Measurements from ENCODE around the gene SGTA. TPM values are rescaled to one million over a fixed set of nuclear protein-coding genes. Genes with fewer than 3 reads are reported as not detected.

Gene SGTA
- total and polyA plus RNA-seq, 2 of the 4 experiments (the other 2 are of a cell fraction): 17.4 to 72.9 TPM

GRCh38 chr19:2805261-2805900, 22.3 kb upstream of the SGTA start:
- no peaks in the 10 kb centered on the region for H3K27me3 ChIP-seq (ENCODE audit: control insufficient read depth, insufficient read depth, low read length)
- H3K4me3 ChIP-seq (ENCODE audit: insufficient read depth, low read depth, low read length): no peak overlapping the region
- no peak overlapping the region for H2BK120ac ChIP-seq (ENCODE audit: low read depth, low read length)
- H4K8ac ChIP-seq (ENCODE audit: low read depth in 2 of 2, low read length in 2 of 2): no peak overlapping the region
- H3K36me3 ChIP-seq (ENCODE audit: control insufficient read depth, insufficient read depth, low read length): peaks cover 53% of the 10 kb centered on the region
- intact Hi-C loops (cut with micrococcal nuclease) (no loop called here), in situ Hi-C loops (cut with MboI; ENCODE audit: low sequenced_read_pairs) (no loop called here), dilution Hi-C loops (cut with HindIII; ENCODE audit: low sequenced_read_pairs, unreplicated experiment) (no loop called here)
- no peak overlapping the region for H3K4ac ChIP-seq (ENCODE audit: low read depth, low read length)
- CTCF ChIA-PET: no interaction called here
- no peak overlapping the region for H2BK15ac ChIP-seq (ENCODE audit: low read depth, low read length)
- H4K20me1 ChIP-seq (ENCODE audit: insufficient read depth, low read length): peaks cover 6% of the 10 kb centered on the region; the same call in 1 of the 2 replicates
- no TSS peak for BruUV-seq (replicated peaks)
- POLR2A ChIA-PET (ENCODE audit: unreplicated experiment): no interaction called here
- H3K18ac ChIP-seq (ENCODE audit: low read depth, low read length): no peak overlapping the region
- no peaks in the 10 kb centered on the region for H3K9me1 ChIP-seq (ENCODE audit: insufficient read depth, low read length)
- no peaks in the 10 kb centered on the region for H3K4me1 ChIP-seq (ENCODE audit: control insufficient read depth, insufficient read depth, low read length)
- H3K14ac ChIP-seq (replicated peaks; ENCODE audit: low read depth, low read length): no peak overlapping the region
- H3K9me3 ChIP-seq (ENCODE audit: control insufficient read depth, insufficient read depth, low read length): no peaks in the 10 kb centered on the region
- H2AFZ ChIP-seq (replicated peaks; ENCODE audit: low read length, poor library complexity): no peak overlapping the region
- TF ChIP-seq RCOR1 (IDR thresholded peaks at IDR 0.05; ENCODE audit: insufficient replicate concordance, low read length) (no peak), BHLHE40 (IDR thresholded peaks at IDR 0.05; ENCODE audit: low read depth, low read length) (no peak), MAFK (IDR thresholded peaks at IDR 0.05; ENCODE audit: low read depth, low read length) (no peak), POLR2A (IDR thresholded peaks at IDR 0.05; ENCODE audit: low read depth, low read length) (no peak), CTCF (conservative IDR thresholded peaks at IDR 0.05; ENCODE audit: low read depth, low read length) (no peak), FOS (IDR thresholded peaks at IDR 0.05; ENCODE audit: low read depth, low read length) (no peak), MAZ (IDR thresholded peaks at IDR 0.05; ENCODE audit: borderline replicate concordance, low read depth, low read length) (no peak), CEBPB (IDR thresholded peaks at IDR 0.05; ENCODE audit: low read depth, low read length) (no peak), RFX5 (IDR thresholded peaks at IDR 0.05; ENCODE audit: low read depth, low read length) (no peak), ELK1 (IDR thresholded peaks at IDR 0.05; ENCODE audit: borderline replicate concordance, low read depth, low read length) (no peak), NFE2L2 (IDR thresholded peaks at IDR 0.05; ENCODE audit: low read depth, low read length) (no peak), USF2 (IDR thresholded peaks at IDR 0.05; ENCODE audit: low read depth, low read length) (no peak), CHD1 (IDR thresholded peaks at IDR 0.05; ENCODE audit: low read depth, low read length) (no peak), SMC3 (IDR thresholded peaks at IDR 0.05; ENCODE audit: low read depth, low read length) (no peak), RAD21 (IDR thresholded peaks at IDR 0.05; ENCODE audit: low read length) (no peak), MXI1 (IDR thresholded peaks at IDR 0.05; ENCODE audit: borderline replicate concordance, low read depth, low read length) (no peak)
- no peak overlapping the region for H2AK5ac ChIP-seq (ENCODE audit: low read depth, low read length)
- no peak overlapping the region for H3K4me2 ChIP-seq (ENCODE audit: low read depth, low read length)
- no peak overlapping the region for H4K91ac ChIP-seq (ENCODE audit: insufficient read depth, low read depth, low read length)
- H2AK9ac ChIP-seq (replicated peaks; ENCODE audit: low read depth, low read length, poor library complexity): no peak overlapping the region
- no peak overlapping the region for H3K56ac ChIP-seq (ENCODE audit: extremely low read depth, insufficient read depth, low read length)
- no peak overlapping the region for H4K5ac ChIP-seq (ENCODE audit: low read depth, low read length)
- H3K79me1 ChIP-seq (ENCODE audit: low read depth in 1 of 2, low read length in 2 of 2): peaks cover 0 to 12% of the 10 kb centered on the region in 2 experiments; a peak in 2 of 4 replicates
- no peak overlapping the region for H3K27ac ChIP-seq (ENCODE audit: insufficient read depth, low read length)
- WGBS, 2 experiments (ENCODE audit: extremely low coverage in 2 of 2, insufficient read length in 1 of 2): 99% methylated on average over 12 of the region's 28 CpGs; no CpG with 5 or more reads in 1 of the 2 experiments
- H2BK20ac ChIP-seq (ENCODE audit: low read depth, low read length): no peak overlapping the region
- ATAC-seq (ENCODE audit: low read depth) (no peak), DNase-seq (no peak)
- H3K23ac ChIP-seq (ENCODE audit: low read depth, low read length): no peak overlapping the region
- H2BK5ac ChIP-seq (ENCODE audit: low read depth, low read length, poor library complexity, severe bottlenecking): no peak overlapping the region
- no peak overlapping the region for H3K9ac ChIP-seq (ENCODE audit: low read depth, low read length)

Measured in IMR-90 (cell line).